ENCODE measurements around the gene C1orf21. TPM values are rescaled to one million over a fixed set of nuclear protein-coding genes. Genes with fewer than 3 reads are reported as not detected.

C1orf21 gene, protein sequence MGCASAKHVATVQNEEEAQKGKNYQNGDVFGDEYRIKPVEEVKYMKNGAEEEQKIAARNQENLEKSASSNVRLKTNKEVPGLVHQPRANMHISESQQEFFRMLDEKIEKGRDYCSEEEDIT
- total RNA-seq, result 23.5 and 26.7 TPM in 2 replicates

DNA sequence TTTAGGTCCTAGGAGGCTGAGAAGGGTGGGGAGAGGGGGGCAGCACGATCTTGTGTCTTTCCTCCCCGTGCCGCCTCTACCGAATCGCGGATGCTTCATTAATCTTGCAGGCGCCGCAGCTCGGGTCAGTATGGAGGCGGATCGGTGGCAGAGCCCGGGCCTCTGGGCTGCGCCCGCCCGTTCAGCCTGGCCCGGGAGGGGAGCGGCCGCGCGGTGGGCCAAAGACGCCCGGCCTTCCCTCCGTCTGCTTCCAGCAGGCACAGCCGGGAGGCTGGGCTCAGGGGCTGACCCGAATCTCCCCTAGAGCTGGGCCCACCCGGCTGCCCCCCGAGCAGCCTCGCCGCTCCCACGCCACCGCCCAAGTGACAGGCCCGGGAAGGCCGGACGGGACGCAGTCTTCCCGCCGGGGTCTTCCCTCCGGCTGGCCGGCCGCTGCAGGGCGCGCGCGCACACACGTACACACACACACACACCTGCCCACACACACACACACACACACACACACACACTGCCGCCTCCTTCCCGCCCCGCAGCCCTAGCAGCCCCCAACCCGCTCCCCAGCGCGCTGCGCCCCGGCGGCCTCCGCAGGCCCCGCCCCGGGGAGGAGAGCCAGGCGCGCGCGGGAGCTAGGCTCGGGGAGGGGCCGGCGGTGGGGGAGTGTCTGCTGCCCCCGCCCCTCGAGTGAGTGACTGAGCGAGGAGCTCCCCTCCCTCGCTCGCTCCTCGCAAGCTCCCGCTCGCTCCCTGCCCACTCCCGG, at the start of gene C1orf21:
Gene C1orf21 (plus strand): TSS at position 718 of the 757 bp plus-strand sequence. CDS start 90,481 bp downstream, outside the sequence.

